Right hindlimb (tissue), 1 donor: Measurements from ENCODE around the gene PDE4C.
A peak's percentile ranks its signal among the peaks of the same experiment; 100 is the strongest.

Source experiments
- DNase-seq: peaks from one replicate; pipeline ENCODE4 v3.0.0-alpha.2; 2018

PDE4C gene

DNA sequence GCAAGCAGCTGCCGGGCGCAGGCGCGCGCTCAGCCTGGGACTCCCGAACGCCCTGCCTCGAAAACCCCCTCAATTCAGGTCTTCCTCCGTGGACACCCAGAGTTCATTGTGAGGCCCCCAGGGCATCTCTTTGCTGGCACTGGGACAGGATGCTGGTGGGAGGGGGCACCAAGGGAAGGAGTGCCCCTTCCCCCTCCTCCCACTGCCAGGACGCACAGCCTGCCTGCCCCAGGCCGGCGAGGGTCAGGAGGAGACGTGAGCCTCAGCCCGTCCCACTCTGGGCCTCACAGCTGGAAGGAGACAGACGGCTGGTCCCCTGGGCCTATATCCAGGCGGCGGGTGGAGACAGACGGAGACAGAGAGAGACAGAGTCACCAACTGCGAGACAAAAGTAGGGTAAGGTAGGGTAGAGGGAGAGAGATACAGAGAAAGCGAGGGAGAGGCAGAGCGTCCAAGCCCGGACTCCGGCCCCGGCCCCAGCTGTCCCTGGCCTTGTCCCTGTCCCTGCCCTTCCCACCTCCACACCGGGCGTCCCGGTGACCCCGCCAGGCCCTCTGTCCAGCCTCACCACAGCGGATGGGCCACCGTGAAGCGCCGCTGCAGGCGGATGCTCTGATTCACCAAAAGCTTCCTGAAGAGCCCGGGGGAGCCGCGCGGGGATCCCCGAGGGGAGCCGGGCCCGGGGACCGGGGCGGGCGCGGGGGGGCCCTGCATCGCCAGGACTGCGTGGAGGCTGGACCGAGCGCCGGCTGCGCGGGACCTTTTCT lies at the start of gene PDE4C:
Gene PDE4C (minus strand): TSS at position 737 of the 767 bp plus-strand sequence. CDS start 23 bp downstream, at position 714.
- DNase-seq = peak; percentile 49

DNA sequence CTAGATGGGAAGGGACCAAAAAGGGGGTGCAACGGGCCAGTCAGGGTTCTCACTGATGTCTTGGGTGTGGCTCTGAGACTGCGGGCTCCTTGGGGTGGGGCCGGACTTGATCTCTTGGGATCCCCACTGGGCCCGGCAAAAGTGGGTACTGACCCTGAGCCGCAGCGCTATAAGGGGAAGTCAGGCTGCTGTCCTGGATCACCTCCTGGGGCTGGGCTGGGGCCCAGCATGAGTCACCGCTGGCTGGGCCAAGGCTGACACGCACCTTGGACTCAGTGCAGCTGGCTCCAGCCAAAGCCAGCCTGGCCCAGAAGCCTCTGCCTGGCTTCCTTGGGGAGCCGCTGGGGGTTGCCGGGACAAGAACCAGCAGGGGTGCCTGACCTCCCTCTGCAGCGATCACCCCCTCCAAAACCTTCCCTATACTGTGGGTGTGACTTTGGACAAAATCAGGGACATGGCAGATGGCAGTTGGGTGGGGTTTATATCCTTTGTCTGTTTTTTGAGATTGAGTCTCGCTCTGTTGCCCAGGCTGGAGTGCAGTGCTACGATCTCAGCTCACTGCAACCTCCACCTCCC lies 48.6 kb upstream of the PDE4C start:
- DNase-seq = peak; percentile 92

DNA sequence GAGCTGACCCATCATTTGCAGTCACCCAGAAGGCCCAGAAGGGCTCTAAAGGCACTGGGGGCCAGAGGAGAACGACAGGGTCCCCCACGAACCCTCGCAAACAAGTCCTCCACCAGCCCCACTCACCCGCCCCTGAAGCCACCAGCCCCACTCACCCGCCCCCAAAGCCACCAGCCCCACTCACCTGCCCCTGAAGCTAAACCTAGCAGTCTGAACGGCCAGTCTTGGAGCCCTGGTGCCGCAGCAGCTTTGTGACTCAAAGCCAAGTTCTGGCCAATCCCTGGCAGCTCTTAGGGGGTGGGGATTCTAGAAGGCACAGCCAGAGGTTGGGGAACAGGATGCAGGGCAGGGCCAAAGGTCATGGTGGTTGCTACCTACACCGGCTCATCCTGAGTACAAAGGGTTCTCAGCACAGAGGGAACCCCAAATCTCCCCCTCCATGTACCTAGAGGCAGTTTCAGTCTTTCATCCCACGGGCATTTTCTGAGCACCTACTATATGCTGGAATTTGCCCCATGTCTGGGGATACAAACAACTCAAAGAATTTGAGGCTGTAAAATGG lies 48.1 kb upstream of the PDE4C start, which contains the start of gene IQCN:
Gene IQCN (minus strand): TSS at position 234 of the 562 bp plus-strand sequence. CDS start 4,974 bp downstream, outside the sequence.
- peak; percentile 75 for DNase-seq

- no peak for DNase-seq
Observed at GRCh38 chr19:18273561-18274218, 47.5 kb upstream of the PDE4C start.

- DNase-seq = no peak
Observed at GRCh38 chr19:18271433-18271841, 45.2 kb upstream of the PDE4C start.

DNA sequence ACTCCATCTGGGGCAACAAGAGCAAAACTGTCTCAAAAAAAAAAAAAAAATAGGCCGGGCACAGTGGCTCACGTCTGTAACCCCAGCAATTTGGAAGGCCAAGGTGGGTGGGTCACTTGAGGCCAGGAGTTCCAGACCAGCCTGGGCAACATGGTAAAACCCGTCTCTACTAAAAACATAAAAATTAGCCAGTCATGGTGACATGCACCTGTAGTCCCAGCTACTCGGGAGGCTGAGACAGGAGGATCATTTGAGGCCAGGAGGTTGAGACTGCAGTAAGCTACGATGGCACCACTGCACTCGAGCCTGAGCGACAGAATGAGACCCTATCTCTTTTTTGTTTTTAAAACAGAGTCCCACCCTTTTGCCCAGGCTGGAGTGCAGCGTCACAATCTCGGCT lies 44.1 kb upstream of the PDE4C start:
- no peak for DNase-seq

GRCh38 chr19:18269070-18269723 lies 43.0 kb upstream of the PDE4C start:
- no peak for DNase-seq

GRCh38 chr19:18266771-18267686 lies 40.8 kb upstream of the PDE4C start:
- DNase-seq = no peak

DNA sequence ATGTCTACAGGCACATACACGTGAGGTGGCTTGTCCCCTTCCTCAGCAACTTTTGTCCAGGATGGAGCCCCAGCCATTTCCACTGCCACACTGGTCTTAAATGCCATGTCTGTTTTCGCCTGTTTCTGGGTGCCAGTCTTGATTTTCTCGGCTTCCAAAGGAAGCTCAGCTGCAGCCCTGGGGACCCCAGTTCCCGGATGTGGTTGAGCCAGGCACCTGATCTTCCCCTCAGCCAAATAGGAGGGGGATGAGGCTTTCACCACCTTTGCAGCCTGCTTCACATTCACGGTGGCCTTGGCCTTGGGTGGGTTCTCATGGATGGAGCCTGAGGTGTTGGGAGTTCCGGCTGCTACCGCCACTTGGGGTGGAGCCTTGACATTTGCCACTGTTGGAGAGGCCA lies 39.3 kb upstream of the PDE4C start:
- no peak for DNase-seq

- no peak for DNase-seq
Observed at GRCh38 chr19:18264971-18265540, 38.8 kb upstream of the PDE4C start.

DNA sequence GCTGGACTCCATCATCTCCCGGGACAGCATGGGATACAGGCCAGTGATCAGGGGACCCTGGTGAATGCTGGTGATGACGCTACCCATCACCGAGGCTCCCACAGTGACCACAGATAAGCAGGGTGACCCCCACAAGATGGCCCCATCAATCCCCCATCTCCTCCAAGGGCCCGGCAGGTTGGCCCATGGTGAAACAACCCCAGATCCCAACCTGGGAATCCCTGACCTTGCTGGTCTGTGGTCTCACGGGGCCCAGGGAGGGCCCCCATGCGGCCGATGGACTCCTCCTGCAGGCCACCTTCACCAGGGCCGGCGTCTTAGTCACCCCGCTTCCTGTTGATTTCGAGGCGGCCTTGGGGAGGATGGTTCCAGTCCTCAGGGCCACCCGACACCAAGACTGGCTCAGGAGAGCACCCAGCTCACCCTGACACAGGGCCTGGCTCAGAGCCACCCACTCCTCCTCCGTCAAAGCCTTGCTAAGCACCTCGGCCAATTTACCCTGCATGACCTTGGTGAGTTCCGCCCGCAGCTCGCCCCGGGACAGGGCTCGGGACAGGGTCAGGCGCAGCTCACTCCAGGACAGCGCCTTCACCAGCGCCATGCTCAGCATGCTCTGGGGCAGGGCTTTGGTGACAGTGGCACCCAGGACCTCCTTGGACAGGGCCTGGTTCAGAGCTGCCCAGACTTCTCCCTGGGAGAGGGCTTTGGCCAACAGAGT lies 38.1 kb upstream of the PDE4C start:
- DNase-seq = no peak

DNA sequence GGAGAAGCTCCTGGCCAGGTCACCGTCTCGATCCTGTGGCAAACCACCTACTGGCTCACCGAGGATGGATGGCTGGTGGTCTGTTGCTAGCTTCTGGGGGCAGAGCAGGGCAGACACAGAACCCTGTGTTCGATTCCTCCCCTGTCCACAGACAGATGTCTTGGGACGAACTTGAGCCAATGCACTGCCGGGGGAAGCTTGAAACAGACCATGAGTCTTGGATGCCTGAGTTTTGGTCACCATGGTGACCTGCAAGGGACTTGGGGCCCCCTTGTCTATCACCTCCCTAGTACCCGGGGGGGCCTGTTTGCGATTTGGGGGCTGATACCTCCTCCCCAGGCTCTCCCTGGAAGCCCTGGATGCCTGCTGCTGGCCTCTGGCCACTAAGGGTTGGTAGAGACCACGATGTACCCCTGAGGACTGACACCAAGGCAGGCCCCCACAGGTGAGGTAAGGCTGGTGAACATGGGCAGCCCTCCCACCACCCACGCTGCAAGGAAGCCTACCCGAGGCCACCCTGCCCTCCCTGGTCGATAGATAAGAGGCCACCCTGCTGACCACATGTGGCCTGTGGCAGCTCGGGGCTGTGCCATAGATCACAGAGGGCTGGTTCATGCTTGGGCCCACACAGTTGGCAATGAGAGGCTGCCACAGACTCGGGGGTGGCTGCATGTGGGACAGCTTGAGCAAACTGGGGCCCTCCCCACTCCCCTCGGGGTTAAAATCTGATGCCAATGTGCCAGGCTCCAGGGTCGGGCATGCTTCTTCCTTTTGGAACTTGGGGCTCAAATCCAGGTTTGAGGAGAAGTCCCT lies 37.3 kb upstream of the PDE4C start:
- DNase-seq = no peak

DNA sequence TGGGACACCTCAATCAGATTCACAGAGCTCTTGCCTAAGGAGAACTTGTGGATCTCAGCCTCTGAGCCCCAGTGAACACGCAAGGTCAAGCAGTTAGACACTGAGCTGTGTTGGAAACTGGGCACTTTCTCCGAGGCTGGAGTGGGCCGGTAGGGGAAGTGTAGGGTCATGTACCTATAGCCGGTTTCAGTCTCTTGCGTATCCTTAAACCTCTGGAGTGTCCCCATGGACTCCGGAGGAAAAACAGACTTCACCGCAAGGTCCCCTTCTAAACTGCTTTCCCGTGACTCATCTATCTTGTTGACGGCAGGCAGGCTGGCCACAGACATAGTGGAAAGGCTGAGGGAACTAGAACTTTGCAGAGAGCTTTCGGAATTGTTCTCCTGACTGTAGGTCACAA lies 36.7 kb upstream of the PDE4C start:
- DNase-seq = peak; percentile 11

DNA sequence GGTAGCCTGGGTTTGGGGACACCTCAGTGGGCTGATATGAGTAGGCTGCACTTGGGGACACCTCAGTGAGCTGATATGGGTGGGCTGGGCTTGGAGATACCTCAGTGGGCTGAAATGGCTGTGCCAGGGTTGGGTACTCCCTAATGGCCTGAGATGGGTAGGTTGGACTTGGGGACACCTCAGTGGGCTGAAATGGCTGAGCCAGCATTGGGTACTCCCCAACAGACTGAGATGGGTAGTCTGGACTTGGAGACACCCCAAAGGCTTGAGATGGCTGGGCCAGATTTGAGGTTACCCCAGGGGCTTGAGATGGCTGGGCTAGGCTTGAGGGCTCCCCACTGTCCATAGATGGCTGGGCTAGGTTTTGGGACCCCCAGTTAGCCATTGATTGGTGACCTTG lies 35.9 kb upstream of the PDE4C start:
- DNase-seq = peak; percentile 13

DNA sequence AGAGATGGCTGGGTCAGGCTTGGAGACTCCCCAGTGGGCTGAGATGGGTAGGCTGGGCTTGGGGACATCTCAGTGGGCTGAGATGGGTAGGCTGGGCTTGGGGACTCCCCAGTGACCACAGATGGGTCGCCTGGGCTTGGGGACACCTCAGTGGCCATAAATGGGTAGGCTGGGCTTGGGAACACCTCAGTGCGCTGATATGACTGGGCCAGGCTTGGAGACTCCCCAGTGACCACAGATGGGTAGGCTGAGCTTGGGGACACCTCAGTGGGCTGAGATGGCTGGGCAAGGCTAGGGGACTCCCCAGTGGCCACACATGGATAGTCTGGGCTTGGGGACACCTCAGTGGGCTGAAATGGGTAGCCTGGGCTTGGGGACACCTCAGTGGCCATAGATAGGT lies 35.2 kb upstream of the PDE4C start:
- DNase-seq = peak; percentile 13

- no peak for DNase-seq
Observed at GRCh38 chr19:18259893-18260292, 33.7 kb upstream of the PDE4C start.

DNA sequence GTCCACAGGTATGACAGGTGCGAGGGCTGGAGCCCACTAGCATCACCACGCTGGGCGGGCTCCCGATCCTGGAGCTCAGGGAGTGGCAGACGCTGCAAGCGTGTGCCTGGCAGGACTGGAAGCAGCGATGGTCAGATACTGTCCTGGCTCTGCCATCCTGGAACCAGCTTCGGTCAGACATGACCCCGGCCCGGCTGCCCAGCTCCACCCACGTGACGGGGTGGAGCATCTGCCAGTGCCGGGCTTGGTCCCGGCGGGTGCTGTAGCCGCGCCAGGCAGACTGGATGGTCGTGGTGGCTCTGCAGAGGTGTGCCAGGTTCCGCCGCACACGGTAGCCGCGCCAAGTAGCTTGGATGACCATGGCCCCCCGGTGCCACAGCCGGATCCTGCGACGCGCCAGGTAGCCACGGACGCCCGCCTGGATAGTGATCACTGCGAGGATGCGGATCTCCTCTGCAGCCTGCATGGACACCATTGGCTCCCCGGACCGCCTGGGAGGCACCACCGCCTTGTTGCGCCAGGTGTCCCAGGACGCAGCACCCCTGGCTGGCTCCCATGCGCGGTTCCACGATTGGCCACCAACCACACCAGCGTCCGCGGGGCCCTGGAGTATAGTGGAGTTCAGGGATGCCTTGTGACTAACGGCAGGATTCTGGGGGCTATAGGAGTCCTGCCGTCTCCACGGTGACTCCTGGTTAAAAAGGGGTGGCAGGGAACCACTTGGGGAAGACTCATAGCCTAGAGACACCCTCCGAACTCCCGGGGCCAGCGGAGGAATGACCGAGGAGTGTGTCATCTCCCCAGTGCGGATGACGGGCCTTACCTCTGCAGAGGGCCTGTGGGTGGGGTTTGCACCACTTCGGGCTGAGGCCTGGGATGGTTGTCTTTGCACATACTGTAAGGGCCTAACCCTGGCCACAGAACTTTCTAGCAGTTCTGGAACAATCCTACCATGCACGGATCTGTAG lies 31.5 kb upstream of the PDE4C start:
- DNase-seq = no peak
